ENCODE results near the gene DCP1B. TPM values are rescaled to one million over a fixed set of nuclear protein-coding genes. Genes with fewer than 3 reads are reported as not detected.
A peak's percentile ranks its signal among the peaks of the same experiment; 100 is the strongest.

The DCP1B gene
- total and polyA plus RNA-seq, 2 donors (not counting 3 experiments of a cell fraction or from before 2014, with no cell fraction given), result 11.2 to 19.8 TPM

DNA sequence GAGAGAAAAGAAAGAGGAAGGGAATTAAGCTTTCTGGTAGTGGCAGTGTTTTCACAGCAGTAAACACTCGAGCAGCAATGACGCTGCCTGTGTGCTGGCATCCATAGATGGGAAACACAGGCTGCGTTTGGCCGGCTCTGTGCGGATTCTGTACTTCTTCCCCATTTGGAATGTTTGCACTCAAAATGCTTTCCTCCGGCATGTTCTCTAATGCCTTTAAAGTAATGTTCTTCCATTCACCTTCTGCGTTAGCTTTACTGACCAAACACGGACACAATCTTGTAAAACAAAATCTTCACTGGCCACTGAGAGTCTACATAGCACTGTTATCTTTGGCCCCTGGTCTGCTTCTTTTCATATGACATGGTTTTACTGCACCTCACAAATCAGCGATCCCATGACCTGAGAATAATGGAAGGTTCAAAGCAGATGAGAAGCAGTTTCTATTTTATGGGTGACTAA lies 31.4 kb downstream of the DCP1B start:
- TF ChIP-seq EZH2 (IDR thresholded peaks at IDR 0.05; ENCODE audit: borderline replicate concordance, low read depth, low read length, severe bottlenecking), result no peak
- no peak for TF ChIP-seq JUN (IDR thresholded peaks at IDR 0.05; ENCODE audit: borderline replicate concordance, insufficient read depth, insufficient read length, low read depth)
- no peak for TF ChIP-seq POLR2AphosphoS5 (IDR thresholded peaks at IDR 0.05; ENCODE audit: insufficient read depth, low read depth, low read length)
- TF ChIP-seq, protein P1, sequence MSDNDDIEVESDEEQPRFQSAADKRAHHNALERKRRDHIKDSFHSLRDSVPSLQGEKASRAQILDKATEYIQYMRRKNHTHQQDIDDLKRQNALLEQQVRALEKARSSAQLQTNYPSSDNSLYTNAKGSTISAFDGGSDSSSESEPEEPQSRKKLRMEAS (IDR thresholded peaks at IDR 0.05; ENCODE audit: insufficient read depth, insufficient read length), result no peak
- no peak for TF ChIP-seq GATA2 (IDR thresholded peaks at IDR 0.05; ENCODE audit: insufficient read depth, insufficient read length, low read depth, low read length)
- no peak for TF ChIP-seq FOS (IDR thresholded peaks at IDR 0.05; ENCODE audit: borderline replicate concordance, insufficient read depth, low read length)
- no peak for TF ChIP-seq CTCF (IDR thresholded peaks at IDR 0.05; ENCODE audit: extremely low read depth in 1 of 2, insufficient read depth in 1 of 2, low read depth in 1 of 2, low read length in 2 of 2)
- no peak for TF ChIP-seq POLR2A (IDR thresholded peaks at IDR 0.05; ENCODE audit: low read depth, low read length)
- no peak for TF ChIP-seq MYC (IDR thresholded peaks at IDR 0.05; ENCODE audit: low read depth, low read length)
- Histone ChIP-seq H2AFZ (ENCODE audit: low read depth, low read length) (peak overlapping the region; percentile 11), H3K4me2 (ENCODE audit: insufficient read depth, low read length) (peak overlapping the region; percentile 21), H3K4me3 (replicated peaks in 1 of 3; ENCODE audit: insufficient read depth in 1 of 3, low read depth in 1 of 3, low read length in 3 of 3) (no peak overlapping the region), H3K4me1 (ENCODE audit: control insufficient read depth, extremely low read depth, insufficient read depth, low read length) (no peaks in the 10 kb centered on the region), H4K20me1 (replicated peaks; ENCODE audit: control insufficient read depth, extremely low read depth, insufficient read depth, low read length) (no peaks in the 10 kb centered on the region), H3K79me2 (ENCODE audit: control insufficient read depth, insufficient read depth, low read length) (no peaks in the 10 kb centered on the region), H3K27ac (ENCODE audit: insufficient read depth, low read depth, low read length) (no peak overlapping the region), H3K9me3 (replicated peaks; ENCODE audit: control insufficient read depth, insufficient read depth, low read length) (no peaks in the 10 kb centered on the region), H3K9ac (replicated peaks; ENCODE audit: extremely low read depth, insufficient read depth, low read length) (no peak overlapping the region), H3K9me1 (replicated peaks; ENCODE audit: control insufficient read depth, extremely low read depth, insufficient read depth, low read length) (no peaks in the 10 kb centered on the region), H3K36me3 (ENCODE audit: control insufficient read depth in 2 of 2, extremely low read depth in 1 of 2, insufficient read depth in 2 of 2, low read length in 2 of 2) (no peaks in the 10 kb centered on the region), H3K27me3 (ENCODE audit: control insufficient read depth in 2 of 2, insufficient read depth in 2 of 2, low read length in 2 of 2) (no peaks in the 10 kb centered on the region)
- intact Hi-C loops (cut with micrococcal nuclease) (no loop called here), dilution Hi-C loops (cut with MboI; ENCODE audit: extremely low pct_ligation_motif_present, low sequenced_read_pairs) (no loop called here)
- DNase-seq (ENCODE audit: low read depth, low spot score) (peak; percentile 65), FAIRE-seq (peak; percentile 70)
- BruUV-seq (replicated peaks), result no TSS peak
- CTCF ChIA-PET, result interaction anchor here (1.2 kb wide), 1 partner anchor 33 kb away, joined by 5 read pairs; no protein-coding TSS in a partner anchor
- POLR2A ChIA-PET, result no interaction called here

Measured in endothelial cell of umbilical vein (primary cell).